Muscle of leg (tissue), 11 donors: ENCODE measurements around the gene CLCNKB. TPM values are rescaled to one million over a fixed set of nuclear protein-coding genes. Genes with fewer than 3 reads are reported as not detected.
"Not testable (repeated sequence)": the region's sequence is repeated elsewhere in the genome, so short reads cannot be mapped to it uniquely, and the experiment has no call there.

ENCODE experiments used
- DNase-seq: peaks from one replicate; pipeline ENCODE4 v3.0.0; 2013
- H3K27ac ChIP-seq: one replicate; pipeline ENCODE4 v1.5.1; 2013; ENCODE audit warnings: mild to moderate bottlenecking, low read length, control low read depth
- H3K27me3 ChIP-seq: one replicate; pipeline ENCODE4 v1.6.1; 2013; ENCODE audit warnings: low read length; ENCODE audit not compliant: control insufficient read depth, insufficient read depth
- H3K36me3 ChIP-seq: one replicate; pipeline ENCODE4 v1.6.1; 2013; ENCODE audit warnings: low read length; ENCODE audit not compliant: control insufficient read depth, insufficient read depth
- H3K4me1 ChIP-seq: one replicate; pipeline ENCODE4 v1.6.1; 2013; ENCODE audit warnings: low read length; ENCODE audit not compliant: control insufficient read depth, insufficient read depth
- H3K4me3 ChIP-seq: one replicate; pipeline ENCODE4 v1.5.1; 2013; ENCODE audit warnings: low read length, control low read depth
- H3K9me3 ChIP-seq: replicated peaks from 2 replicates; pipeline ENCODE4 v1.6.1; 2013; ENCODE audit warnings: low read depth, low read length; ENCODE audit not compliant: control insufficient read depth
- WGBS: methylation state at CpG from one replicate; pipeline ENCODE4 v1.1.5; 2013; ENCODE audit warnings: missing lambda C conversion rate; ENCODE audit not compliant: insufficient coverage; 5-methylcytosine and 5-hydroxymethylcytosine counted together
- polyA plus RNA-seq, 8 donors: library from polyadenylated mRNA; unstranded; fragments of 120-200 nt; gene quantifications; one replicate each; pipeline versions ENCODE4 v1.2.1 to v1.2.3, GENCODE V29; 2013; ENCODE audit warnings: inconsistent platforms in 1 of 8, low replicate concordance in 1 of 8; ENCODE audit not compliant: insufficient read length in 8 of 8, insufficient read depth in 1 of 8
- total RNA-seq: library from RNA; stranded (reverse); fragments of 120-200 nt; gene quantifications from one replicate; pipeline ENCODE4 v1.2.4, GENCODE V29; 2013

CLCNKB gene
- total and polyA plus RNA-seq, 9 donors, result 0.11 to 0.53 (median 0.17) TPM; not detected in 1

GRCh38 chr1:16020325-16020724 is 23.3 kb upstream of the CLCNKB start:
- Histone ChIP-seq H3K36me3 (peaks cover 4% of the 10 kb centered on the region), H3K9me3 (no peaks in the 10 kb centered on the region), H3K4me1 (peaks cover 67% of the 10 kb centered on the region), H3K4me3 (no peak overlapping the region), H3K27ac (peak overlapping the region; percentile 97), H3K27me3 (peaks cover 26% of the 10 kb centered on the region)
- 92% methylated on average over 2 of the region's 6 CpGs for WGBS
- DNase-seq, result no peak

DNA sequence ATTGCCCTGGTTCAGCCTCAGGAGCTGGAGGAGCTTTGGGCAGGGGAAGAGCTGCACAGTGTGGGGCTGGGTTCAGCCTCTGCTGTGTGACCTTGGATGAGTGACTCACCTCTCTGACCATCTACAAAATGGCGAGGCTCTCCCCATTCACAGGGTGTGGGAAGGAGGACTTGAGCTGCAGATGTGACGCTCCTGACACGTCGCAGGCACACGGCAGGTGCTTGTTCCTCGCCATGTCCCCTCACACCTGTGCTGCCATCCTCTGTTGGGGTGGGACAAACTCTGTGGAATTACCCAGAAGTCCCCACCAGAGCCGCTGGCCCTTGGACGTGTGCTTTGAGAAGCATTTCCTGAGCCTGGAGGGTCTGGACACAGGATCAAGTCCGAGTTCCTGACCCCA is 22.7 kb upstream of the CLCNKB start:
- not testable (repeated sequence) for H3K36me3 ChIP-seq, H3K27ac ChIP-seq, DNase-seq, H3K4me3 ChIP-seq, H3K9me3 ChIP-seq
- peaks cover 26% of the 10 kb centered on the region for H3K27me3 ChIP-seq
- peaks cover 62% of the 10 kb centered on the region for H3K4me1 ChIP-seq
- WGBS, result 70% methylated on average over 4 of the region's 9 CpGs

GRCh38 chr1:16021681-16022080 is 21.9 kb upstream of the CLCNKB start, which contains the start of gene CLCNKA:
TSS of gene CLCNKA (plus strand) at chr1:16022036. CDS start at chr1:16022620, 584 bp downstream.
- H3K36me3 ChIP-seq, result no peaks in the 10 kb centered on the region
- no peaks in the 10 kb centered on the region for H3K9me3 ChIP-seq
- H3K27me3 ChIP-seq, result peaks cover 26% of the 10 kb centered on the region
- H3K4me3 ChIP-seq, result no peak within 1 kb of the TSS
- no peak within 1 kb of the TSS for H3K27ac ChIP-seq
- DNase-seq, result no peak
- 44% methylated on average over 5 of the region's 6 CpGs for WGBS
- peaks cover 55% of the 10 kb centered on the region for H3K4me1 ChIP-seq

DNA sequence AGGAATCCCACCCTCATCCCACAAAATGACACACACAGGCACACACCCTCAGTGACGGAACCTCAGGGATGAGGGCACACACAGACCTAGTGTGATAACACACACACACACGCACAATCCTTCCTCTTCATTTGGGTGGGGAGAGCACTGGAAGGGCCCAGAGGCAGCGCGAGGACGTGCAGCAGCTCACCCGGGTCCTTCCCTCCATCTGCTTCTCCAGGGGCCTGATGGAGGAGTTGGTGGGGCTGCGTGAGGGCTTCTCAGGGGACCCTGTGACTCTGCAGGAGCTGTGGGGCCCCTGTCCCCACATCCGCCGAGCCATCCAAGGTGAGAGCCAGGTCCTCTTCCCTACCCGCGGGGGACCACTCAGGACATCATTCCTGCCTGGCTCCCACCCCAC is 21.2 kb upstream of the CLCNKB start:
- DNase-seq, result no peak
- no peak overlapping the region for H3K27ac ChIP-seq
- 67% methylated on average over 2 of the region's 11 CpGs for WGBS
- peaks cover 32% of the 10 kb centered on the region for H3K27me3 ChIP-seq
- no peak overlapping the region for H3K4me3 ChIP-seq
- H3K36me3 ChIP-seq, result no peaks in the 10 kb centered on the region
- no peaks in the 10 kb centered on the region for H3K9me3 ChIP-seq
- peaks cover 55% of the 10 kb centered on the region for H3K4me1 ChIP-seq

- Histone ChIP-seq H3K36me3 (no peaks in the 10 kb centered on the region), H3K27me3 (peaks cover 38% of the 10 kb centered on the region), H3K27ac (no peak overlapping the region), H3K4me3 (no peak overlapping the region), H3K9me3 (no peaks in the 10 kb centered on the region), H3K4me1 (peaks cover 47% of the 10 kb centered on the region)
- no peak for DNase-seq
- WGBS, result 67% methylated on average over 6 of the region's 7 CpGs
Measured at GRCh38 chr1:16023050-16023653, 20.4 kb upstream of the CLCNKB start.

- Histone ChIP-seq H3K4me1 (peaks cover 21% of the 10 kb centered on the region), H3K27me3 (peaks cover 37% of the 10 kb centered on the region)
- not testable (repeated sequence) for H3K9me3 ChIP-seq, H3K4me3 ChIP-seq, DNase-seq, H3K27ac ChIP-seq, H3K36me3 ChIP-seq
- no CpG with 5 or more reads among the region's 10 CpGs for WGBS
Measured at GRCh38 chr1:16026302-16026701, 17.3 kb upstream of the CLCNKB start.

- no peak for DNase-seq
- H3K4me3 ChIP-seq, result no peak overlapping the region
Measured at GRCh38 chr1:16026723-16027484, 16.7 kb upstream of the CLCNKB start.

DNA sequence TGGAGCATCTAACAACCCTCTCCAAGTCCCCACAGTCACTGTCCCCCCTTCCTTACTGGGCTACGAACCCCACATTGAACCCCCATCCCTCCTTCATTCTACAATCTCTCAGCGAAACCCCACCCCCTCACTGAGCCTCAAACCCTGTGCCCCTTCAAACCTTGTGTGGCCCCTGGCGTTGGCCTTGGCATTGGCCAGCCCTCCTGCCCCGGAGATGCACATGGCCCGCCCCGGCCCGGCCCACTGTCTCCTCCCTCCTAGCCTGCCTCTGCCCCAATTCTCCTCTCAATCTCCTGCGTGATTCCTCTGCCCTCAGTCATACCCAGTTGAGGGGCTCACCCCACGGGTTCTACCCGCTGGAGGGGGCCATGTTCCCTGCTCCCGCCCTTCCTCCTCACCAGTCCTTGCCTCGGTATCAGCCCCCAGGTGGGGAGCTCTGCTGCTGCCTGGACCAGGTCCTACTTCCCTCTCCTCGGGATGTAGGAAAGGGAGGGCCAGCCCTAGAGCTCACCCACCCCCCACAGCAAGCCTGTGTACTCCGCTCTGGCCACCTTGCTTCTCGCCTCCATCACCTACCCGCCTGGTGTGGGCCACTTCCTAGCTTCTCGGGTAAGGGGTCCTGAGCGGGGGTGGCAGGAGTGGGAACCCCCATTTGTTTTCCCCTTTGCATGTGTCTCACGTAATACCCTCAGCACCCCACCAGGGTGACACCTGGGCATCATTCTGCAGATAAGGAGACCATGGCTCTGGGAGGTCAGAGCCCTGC is 15.2 kb upstream of the CLCNKB start:
- Histone ChIP-seq H3K27ac (no peak overlapping the region), H3K4me1 (peaks cover 18% of the 10 kb centered on the region), H3K9me3 (no peaks in the 10 kb centered on the region), H3K27me3 (peaks cover 26% of the 10 kb centered on the region), H3K36me3 (no peaks in the 10 kb centered on the region), H3K4me3 (no peak overlapping the region)
- DNase-seq, result no peak
- WGBS, result 52% methylated on average over 11 of the region's 19 CpGs

More at GRCh38 chr1:16026723-16027484, 16.7 kb upstream of the CLCNKB start:
- Histone ChIP-seq H3K36me3 (no peaks in the 10 kb centered on the region), H3K9me3 (no peaks in the 10 kb centered on the region), H3K27me3 (peaks cover 33% of the 10 kb centered on the region), H3K4me1 (peaks cover 15% of the 10 kb centered on the region), H3K27ac (no peak overlapping the region)
- 14% methylated on average over 16 of the region's 33 CpGs for WGBS

DNA sequence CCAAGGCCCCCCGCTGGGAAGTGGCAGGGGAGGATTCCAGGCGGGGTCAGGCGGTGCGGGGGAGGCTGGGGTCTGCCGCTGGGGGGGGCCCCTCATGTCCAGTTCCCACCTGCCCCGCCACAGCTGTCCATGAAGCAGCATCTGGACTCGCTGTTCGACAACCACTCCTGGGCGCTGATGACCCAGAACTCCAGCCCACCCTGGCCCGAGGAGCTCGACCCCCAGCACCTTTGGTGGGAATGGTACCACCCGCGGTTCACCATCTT is 14.6 kb upstream of the CLCNKB start:
- H3K4me3 ChIP-seq, H3K9me3 ChIP-seq, H3K36me3 ChIP-seq, DNase-seq, H3K27ac ChIP-seq: not testable (repeated sequence)
- peaks cover 24% of the 10 kb centered on the region for H3K27me3 ChIP-seq
- 90% methylated on average over 2 of the region's 13 CpGs for WGBS
- peaks cover 17% of the 10 kb centered on the region for H3K4me1 ChIP-seq

- Histone ChIP-seq H3K4me1 (peaks cover 17% of the 10 kb centered on the region), H3K4me3 (no peak overlapping the region), H3K9me3 (no peaks in the 10 kb centered on the region), H3K36me3 (no peaks in the 10 kb centered on the region), H3K27me3 (peaks cover 24% of the 10 kb centered on the region), H3K27ac (no peak overlapping the region)
- WGBS, result no CpG with 5 or more reads among the region's 1 CpG
- no peak for DNase-seq
Measured at GRCh38 chr1:16029288-16029687, 14.3 kb upstream of the CLCNKB start.
